Putamen (tissue), 1 donor: Measurements from ENCODE around the gene ADCY2.

Source experiments
- DNase-seq: peaks from one replicate; pipeline ENCODE4 v3.0.0-alpha.2; 2016; ENCODE audit warnings: low spot score

ADCY2 gene

DNA sequence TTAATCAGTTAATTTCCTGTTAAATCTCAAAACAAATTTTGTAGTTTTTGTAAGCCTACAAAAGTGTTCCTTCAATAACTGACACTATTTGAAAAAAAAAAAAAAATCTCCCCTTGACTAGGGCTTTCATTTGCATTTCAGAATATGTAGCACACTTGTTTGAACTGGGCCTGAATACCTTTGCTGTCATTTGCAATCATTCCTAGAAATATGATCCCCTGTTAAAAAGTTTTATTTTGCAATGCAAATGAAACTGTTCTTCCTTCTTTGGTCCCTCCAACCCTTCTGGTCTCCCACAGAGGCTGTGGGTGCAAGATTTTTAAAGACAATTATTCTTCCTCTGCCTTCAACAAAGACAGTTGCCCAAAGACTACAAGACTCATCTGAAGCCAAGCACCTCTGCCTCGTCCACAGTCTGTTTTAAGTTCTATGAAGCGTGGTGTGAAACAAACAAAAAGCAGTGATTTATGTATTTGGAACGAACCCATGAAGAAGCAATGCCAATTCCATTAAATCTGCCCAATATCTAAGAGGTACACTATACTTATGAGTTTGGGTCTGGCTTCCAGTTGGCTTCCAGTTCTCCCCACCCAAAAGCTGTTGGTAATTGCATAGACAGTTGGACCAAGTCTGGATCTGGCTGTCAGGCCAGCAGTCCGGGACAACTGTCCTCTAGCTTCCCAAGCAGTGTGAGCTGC lies 388.9 kb downstream of the ADCY2 start:
- DNase-seq: no peak

- no peak for DNase-seq
Observed at GRCh38 chr5:7787770-7788169, 391.8 kb downstream of the ADCY2 start.

DNA sequence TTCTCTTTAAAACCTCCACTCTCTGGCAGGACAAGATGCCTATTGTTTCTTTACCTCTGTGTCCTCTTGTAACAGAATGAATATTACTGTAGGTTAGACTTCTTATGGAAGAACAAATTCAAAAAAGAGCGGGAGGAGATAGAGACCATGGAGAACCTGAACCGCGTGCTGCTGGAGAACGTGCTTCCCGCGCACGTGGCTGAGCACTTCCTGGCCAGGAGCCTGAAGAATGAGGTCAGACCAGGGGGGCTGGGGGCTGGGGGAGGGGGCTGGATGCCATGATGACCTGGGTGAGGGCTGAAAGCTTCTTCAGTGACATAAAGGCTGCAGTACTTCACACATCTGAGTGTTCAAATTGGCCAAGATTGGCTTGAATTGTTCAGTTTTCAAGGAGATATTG lies 393.6 kb downstream of the ADCY2 start:
- no peak for DNase-seq

GRCh38 chr5:7793895-7794294 lies 398.0 kb downstream of the ADCY2 start:
- no peak for DNase-seq

DNA sequence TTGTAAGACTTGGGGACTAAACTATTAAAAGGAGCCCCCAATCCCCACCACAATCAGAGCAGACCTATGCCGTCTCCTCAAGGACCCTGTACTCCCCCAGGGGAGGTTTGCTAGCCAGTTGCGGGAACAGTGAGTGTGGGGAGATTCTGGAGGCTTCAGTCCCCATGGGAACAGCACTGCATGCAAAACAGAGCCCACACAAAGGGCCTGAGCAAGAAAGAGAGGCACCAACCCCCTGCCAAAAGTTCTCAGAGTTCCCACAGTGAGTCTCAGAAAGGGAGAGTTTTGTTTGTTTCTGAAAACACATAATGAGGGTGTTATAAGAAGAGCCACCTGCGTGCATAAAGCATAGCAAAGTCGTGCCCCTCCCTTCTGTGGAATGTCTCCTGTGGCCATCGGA lies 398.4 kb downstream of the ADCY2 start:
- DNase-seq: peak; percentile 48

- DNase-seq: no peak
Observed at GRCh38 chr5:7794823-7795222, 398.9 kb downstream of the ADCY2 start.

DNA sequence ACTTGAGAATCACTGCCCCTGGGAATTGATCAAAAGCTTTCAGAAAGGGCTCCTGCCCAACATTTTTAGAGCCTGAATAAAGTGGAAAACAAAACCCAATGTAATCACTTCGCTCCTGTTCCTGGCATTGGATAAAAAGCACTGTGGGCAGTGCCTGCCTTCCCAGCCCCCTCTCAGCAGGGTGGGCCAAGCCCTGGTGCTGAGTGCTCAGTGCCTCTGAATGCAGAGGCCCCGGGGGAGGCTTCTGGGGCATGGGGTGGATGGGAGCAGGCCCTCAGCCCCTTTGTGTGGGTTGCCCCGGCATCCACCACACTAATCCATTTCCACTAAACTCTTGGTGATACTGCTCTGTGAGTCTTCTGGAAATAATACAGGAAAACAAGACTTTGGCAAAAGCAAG lies 399.4 kb downstream of the ADCY2 start:
- DNase-seq: peak; percentile 64

GRCh38 chr5:7801891-7802614 lies 406.1 kb downstream of the ADCY2 start:
- no peak for DNase-seq

DNA sequence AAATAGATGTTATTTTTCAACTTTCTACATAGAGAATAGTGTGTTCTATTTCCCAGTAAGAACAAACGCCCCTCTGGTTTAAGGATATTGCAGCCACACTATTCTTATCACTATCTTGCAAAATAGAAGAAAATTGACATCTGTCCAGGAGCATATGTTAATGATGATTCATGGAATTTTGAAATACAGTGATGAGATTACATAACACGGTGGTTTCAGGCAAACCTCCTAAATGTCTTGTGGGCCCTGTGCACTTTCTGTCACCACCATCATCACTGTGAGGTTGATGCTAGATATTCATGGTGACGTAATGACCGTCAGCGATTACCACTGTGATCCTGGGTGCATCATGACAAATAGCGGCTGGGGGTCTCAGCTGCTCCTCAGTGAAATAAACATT lies 406.9 kb downstream of the ADCY2 start:
- no peak for DNase-seq

DNA sequence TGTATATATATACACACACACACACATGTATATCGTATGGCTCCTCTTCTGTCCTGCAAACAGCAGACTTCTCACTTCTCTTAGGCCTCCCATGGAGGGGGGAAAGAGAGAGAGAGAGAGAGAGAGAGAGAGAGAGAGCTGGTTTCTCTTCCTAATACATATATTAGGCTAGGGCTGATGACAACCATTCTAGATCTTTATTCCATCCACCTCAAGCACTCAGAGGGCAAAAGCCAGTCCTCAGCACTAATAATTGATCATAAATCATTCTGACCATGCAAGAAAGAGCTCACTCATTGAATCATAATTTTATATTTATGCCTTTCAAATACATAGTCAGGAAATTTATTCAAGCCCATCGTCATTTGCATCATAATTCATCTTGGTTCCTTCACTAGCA lies 408.0 kb downstream of the ADCY2 start:
- no peak for DNase-seq

DNA sequence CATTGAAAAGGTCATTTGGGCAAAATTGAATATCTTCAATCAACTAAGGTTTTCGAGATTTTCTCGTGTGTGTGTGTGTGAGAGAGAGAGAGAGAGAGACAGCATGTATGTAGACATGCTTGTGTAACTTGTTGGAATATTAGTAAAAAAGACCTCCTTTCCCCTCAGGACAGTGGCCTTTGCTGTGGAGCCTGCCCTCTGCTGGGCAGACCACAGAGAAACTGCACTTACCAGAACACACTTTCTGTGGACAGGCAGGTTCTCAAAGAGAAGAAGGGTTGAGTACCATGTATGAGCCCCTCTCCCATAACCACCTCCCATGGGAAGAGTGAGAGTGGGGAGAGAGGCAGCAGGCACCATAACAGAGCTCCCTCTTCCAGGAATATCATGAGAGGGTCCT lies 409.4 kb downstream of the ADCY2 start:
- no peak for DNase-seq

DNA sequence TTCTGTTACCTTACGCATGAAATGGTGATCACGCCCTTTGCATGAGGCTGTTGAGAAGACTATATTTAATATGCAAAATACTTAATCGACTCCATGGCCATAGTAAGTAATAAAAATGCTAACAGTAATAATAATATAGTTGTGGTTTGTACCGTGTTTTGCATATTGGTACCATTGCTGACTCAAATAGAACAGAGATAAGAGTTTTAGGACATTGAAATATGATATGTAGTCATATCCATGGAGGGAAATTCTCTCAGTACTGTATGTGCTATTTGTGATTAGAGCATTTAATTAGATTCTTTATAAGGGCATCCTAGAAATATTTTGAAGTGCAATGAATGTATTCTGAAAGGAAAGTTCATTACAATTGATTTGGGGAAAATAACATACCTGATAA lies 413.1 kb downstream of the ADCY2 start:
- no peak for DNase-seq

- no peak for DNase-seq
Observed at GRCh38 chr5:7811715-7812114, 415.8 kb downstream of the ADCY2 start.

DNA sequence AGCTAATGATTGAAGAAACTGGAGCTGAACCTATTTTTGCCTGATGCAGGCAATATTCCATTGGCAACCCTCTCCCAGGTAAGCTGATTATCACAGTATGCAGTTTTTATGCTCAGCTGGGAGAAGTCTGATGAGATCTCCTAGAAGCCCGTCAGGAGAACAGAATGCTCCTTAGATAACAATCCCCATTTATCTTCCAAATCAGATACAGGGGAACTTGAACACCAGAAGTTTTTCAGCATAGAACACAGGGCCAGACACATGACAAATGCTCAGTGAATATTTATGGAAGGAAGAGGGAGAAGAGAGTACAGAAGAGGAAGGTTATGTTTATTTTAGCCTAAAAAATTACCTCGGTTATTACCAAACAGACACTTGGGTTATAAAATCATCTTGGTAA lies 417.1 kb downstream of the ADCY2 start:
- DNase-seq: no peak

DNA sequence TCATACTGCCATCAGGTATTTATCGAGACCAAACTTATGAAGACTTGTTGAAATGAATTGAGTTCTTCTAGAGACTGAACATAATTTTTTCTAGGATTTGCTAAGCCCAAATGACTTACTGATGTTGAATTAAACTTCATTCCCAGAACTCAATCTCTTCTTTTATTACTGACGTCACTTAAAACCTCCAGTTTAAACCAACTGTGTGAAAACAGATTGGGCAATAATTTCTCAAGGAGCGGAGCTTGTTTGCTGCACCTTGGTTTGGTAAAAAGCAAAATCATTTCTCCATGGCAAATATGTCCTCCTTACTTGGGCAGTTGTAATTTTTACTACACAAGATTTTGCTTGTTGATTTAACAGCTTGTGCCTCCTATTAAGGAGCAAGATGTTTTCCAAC lies 417.6 kb downstream of the ADCY2 start:
- DNase-seq: no peak

DNA sequence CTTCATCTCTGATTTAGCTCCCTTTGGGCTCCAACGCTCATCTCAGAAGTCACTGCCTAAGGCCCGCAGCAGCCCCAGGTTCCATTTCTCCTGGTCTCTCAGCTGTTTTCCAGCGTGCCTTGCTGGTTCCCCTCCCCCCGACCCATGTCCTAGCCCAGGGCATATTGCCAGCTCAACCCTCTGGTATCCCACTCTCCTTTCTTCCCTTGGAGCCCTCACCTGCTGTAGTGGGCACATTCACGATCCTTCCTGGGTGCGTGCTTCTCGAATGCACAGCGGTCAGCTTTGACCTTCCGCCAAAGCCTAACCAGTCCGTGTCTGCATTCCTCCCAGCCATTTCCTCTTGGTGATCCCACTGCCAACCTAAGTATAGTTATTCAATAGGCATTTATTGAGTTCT lies 418.9 kb downstream of the ADCY2 start:
- no peak for DNase-seq

DNA sequence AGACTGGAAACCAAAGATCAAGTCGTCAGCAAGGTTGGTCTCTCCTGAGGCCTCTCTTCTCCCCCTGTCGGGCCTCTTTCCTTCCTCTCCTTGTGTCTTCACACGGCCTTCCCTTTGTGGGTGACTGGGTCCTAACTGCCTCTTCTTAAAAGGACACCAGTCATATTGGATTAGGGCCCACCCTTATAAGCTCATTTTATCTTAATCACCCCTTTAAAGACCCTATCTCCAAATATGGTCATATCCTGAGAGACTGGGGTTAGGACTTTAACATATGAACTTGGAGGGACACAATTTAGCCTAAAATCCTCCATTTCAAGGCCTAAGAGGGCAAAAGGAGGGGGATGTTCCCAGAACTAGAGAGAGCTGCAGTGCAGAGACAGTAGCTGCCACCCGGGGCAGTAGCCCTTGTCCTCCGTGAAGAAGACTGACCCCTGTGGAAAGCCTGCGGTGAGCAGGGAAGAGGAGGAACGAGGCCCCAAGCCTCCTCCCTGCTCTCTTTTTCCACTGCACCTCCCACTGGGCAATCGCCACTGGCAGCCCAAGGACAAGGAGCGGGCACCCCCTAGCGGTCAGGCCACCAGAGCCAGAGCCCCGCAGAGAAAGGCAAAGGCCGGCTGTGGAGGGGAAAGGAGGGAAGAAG lies 420.1 kb downstream of the ADCY2 start:
- DNase-seq: peak; percentile 55

DNA sequence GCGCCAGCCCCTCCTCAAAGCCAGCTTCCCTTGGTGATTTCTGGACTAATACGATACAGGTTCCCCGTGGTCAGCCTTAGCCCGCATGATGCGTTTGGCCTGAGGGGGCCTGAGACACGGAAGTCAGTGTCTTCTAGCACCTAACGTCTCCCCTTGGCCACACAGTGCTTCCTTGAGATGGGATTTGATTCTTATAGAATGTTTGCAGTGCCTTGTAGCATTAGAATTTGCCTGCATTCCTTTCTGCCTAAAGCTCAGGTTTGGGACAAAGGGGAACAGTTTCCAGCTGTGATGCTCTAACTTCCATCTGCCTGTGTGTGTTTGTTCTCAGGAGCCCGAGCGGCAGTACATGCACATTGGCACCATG lies 420.6 kb downstream of the ADCY2 start:
- no peak for DNase-seq

GRCh38 chr5:7822449-7822848 lies 426.5 kb downstream of the ADCY2 start:
- DNase-seq: no peak

DNA sequence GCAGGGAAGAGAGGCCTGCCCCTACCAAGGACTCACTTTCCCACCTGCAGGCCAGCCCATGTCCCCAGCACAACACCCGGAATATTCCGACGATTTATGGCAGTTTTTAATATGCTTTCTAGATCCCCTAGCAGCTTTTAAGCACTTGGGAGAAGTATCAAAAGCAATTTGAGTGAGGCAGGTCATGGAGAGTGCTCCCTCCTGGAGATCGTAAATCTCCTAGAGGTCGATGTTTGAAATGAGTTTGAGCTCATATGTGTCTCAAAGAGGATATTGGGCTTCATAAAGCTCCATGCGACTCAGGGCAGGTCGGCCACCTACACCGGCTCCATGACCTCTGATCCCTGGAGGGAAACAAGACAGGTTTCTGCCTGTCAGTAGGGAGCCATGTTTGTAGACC lies 427.7 kb downstream of the ADCY2 start:
- DNase-seq: no peak

GRCh38 chr5:7824995-7825394 lies 429.1 kb downstream of the ADCY2 start:
- DNase-seq: no peak

DNA sequence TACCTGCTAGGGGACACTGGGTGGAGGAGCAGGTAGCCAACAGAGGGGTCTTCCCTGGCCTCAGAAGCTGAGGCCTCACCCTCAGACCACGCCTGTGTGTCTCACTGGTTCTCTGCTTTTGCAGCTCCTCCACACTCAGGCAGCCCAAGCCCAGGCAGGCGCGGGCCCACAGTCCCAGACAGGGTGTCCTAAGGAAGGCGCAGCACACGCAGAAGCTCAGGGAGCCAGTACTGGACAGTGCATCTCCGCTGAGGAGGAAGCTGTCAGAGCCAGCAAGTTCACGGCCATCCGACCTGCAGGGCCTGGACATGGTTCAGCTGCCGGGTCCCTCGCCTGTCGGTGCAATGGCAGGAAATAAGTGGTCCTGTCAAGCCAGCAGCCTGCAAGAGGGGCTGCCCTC lies 429.7 kb downstream of the ADCY2 start:
- DNase-seq: no peak

DNA sequence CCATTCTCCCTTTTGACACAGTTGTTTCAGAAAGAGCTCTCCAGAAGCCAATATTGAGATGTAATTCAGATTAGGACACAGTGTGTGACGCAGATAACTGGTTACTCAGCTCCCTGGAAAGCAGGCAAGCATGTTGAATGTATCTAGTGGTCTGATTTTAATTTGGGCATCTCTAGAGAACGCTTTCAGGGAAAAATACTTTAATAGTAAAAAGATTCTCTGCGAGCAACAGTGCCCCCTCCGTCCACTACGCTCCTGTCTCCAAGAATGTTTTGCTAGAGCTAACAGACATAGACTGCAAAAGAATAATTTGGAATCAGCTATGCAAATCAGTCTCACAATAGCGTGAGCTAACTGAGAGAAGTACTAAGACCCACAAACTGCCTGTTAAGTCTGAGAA lies 431.7 kb downstream of the ADCY2 start:
- DNase-seq: no peak

DNA sequence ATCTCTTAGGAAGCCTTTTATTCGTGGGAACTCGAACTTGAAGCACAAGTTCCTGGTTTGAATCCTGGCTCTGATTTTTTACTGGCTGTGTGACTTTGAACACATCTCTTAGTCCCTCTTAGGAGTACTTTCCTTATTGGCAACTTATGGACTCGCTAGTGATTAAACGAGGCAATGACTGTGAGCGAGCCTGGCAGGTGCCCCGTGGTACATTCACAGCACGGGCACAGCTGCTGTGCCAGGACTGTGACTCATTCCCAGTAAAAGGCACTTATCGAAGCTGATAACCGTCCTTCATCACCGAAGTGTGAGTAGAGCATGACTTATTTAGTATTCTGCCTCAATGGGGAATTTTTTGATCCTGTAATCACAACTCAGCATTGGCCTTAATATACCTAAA lies 432.3 kb downstream of the ADCY2 start:
- DNase-seq: no peak
